Measurements from ENCODE around the gene MT1F. TPM values are rescaled to one million over a fixed set of nuclear protein-coding genes. Genes with fewer than 3 reads are reported as not detected.

The MT1F gene
- total and polyA plus RNA-seq, 10 of the 15 experiments (the other 5 are each of a cell fraction or from before 2014, with no cell fraction given), result 0.28 to 2.5 (median 1.1) TPM; not detected in 1

- TF ChIP-seq IKZF2 (IDR thresholded peaks at IDR 0.05) (peak; percentile 33 to 34; a peak in 2 of 4 replicates), POLR2AphosphoS5 (IDR thresholded peaks at IDR 0.05; ENCODE audit: low read length) (peak; percentile 78), ZNF24 (IDR thresholded peaks at IDR 0.05) (peak; percentile 63), DPF2 (IDR thresholded peaks at IDR 0.05) (peak; percentile 81), EGR1 (IDR thresholded peaks at IDR 0.05; ENCODE audit: borderline replicate concordance in 1 of 2, low read depth in 2 of 2, low read length in 2 of 2) (no peak), MEF2B (IDR thresholded peaks at IDR 0.05; ENCODE audit: partially characterized antibody, poor library complexity, severe bottlenecking) (no peak), MLLT1 (IDR thresholded peaks at IDR 0.05) (0 out of 2 replicates have a peak, but pooled peaks have one; percentile 37), RAD51 (IDR thresholded peaks at IDR 0.05) (no peak), KLF5 (IDR thresholded peaks at IDR 0.05; ENCODE audit: partially characterized antibody) (peak; percentile 55), PAX5 (IDR thresholded peaks at IDR 0.05; ENCODE audit: borderline replicate concordance, low read depth, low read length) (no peak), SREBF2 (IDR thresholded peaks at IDR 0.05; ENCODE audit: low read length) (no peak), SMC3 (IDR thresholded peaks at IDR 0.05; ENCODE audit: borderline replicate concordance, low read length) (no peak), RFX5 (IDR thresholded peaks at IDR 0.05; ENCODE audit: low read depth, low read length) (no peak), CREB1 (IDR thresholded peaks at IDR 0.05; ENCODE audit: low read depth) (no peak), REST (IDR thresholded peaks at IDR 0.05; ENCODE audit: low read depth, low read length) (no peak), CHD1 (IDR thresholded peaks at IDR 0.05; ENCODE audit: low read depth, low read length) (no peak), NR2C1 (IDR thresholded peaks at IDR 0.05) (no peak)
- TF ChIP-seq, protein P1, sequence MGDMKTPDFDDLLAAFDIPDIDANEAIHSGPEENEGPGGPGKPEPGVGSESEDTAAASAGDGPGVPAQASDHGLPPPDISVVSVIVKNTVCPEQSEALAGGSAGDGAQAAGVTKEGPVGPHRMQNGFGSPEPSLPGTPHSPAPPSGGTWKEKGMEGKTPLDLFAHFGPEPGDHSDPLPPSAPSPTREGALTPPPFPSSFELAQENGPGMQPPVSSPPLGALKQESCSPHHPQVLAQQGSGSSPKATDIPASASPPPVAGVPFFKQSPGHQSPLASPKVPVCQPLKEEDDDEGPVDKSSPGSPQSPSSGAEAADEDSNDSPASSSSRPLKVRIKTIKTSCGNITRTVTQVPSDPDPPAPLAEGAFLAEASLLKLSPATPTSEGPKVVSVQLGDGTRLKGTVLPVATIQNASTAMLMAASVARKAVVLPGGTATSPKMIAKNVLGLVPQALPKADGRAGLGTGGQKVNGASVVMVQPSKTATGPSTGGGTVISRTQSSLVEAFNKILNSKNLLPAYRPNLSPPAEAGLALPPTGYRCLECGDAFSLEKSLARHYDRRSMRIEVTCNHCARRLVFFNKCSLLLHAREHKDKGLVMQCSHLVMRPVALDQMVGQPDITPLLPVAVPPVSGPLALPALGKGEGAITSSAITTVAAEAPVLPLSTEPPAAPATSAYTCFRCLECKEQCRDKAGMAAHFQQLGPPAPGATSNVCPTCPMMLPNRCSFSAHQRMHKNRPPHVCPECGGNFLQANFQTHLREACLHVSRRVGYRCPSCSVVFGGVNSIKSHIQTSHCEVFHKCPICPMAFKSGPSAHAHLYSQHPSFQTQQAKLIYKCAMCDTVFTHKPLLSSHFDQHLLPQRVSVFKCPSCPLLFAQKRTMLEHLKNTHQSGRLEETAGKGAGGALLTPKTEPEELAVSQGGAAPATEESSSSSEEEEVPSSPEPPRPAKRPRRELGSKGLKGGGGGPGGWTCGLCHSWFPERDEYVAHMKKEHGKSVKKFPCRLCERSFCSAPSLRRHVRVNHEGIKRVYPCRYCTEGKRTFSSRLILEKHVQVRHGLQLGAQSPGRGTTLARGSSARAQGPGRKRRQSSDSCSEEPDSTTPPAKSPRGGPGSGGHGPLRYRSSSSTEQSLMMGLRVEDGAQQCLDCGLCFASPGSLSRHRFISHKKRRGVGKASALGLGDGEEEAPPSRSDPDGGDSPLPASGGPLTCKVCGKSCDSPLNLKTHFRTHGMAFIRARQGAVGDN (IDR thresholded peaks at IDR 0.05), result peak; percentile 54; the same call in 1 of the 2 replicates
Measured at GRCh38 chr16:56608043-56608875, 49.5 kb upstream of the MT1F start, which contains the start of gene MT2A (continued).

Measured in GM12878 (cell line).